ENCODE results near the gene RPL10A.

Gene RPL10A

DNA sequence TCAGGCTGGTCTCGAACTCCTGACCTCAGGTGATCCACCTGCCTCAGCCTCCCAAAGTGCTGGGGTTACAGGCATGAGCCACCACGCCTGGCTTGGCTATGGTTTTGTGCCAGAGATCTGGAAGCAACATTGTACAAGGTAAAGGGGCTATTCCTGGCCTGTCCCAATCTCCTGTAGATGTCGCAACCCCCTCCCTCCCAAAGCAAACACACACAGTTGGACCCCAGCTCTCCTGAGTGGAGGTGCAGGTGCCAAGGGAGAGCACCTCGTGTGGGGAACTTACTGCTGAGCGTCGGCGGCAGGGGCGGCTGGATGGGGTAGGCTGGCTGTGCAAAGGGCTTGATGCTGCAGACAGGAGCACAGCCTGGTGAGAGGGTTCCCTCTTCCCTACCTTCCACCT is 8.8 kb downstream of the RPL10A start:
- no peak for DNase-seq

DNA sequence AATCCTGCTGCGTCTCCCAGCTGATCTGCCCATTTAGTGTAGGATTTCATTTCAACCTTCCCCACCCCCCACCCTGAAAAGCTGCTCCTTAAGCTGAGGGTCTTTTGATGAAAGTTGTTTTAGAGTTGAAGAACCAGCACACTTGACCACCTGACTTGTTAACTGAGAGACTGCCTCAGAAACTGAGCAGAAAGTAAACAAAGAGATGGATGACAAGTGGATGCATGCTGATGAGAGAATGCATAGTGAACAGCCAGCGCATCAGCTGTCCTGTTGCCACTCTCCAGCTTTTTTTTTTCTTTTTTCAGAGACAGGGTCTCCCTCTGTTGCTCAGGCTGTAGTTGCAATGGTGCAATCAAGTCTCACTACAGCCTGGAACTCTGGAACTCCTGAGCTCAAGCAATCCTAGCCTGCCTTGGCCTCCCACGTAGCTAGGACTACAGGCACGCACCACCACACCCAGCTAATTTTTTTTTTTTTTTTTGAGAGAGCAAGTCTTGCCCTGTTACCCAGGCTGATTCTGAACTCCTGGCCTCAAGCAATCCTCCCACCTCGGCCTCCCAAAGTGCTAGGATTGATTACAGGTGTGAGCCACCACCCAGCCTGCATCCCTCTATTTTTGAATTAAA is 9.5 kb downstream of the RPL10A start:
- no peak for DNase-seq

DNA sequence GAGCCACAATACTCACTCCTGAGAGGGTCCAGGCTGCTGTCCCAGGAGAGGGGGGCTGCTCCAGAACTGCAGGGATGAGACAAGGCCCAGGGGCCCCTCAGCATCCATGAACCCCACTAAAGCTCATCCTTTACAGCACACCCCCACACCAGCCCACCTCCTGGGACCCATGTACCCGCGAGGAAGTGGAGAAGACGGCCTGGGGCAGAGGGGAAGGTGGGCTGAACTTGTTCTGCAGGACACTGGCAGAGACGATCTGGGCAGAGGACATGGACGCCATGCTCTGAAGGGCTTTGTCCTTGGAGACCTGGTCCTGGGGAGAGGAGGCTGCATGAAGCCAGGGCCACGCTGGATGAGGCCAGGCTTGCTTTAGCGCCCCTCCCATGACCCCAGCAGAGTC is 10.1 kb downstream of the RPL10A start:
- DNase-seq: no peak

DNA sequence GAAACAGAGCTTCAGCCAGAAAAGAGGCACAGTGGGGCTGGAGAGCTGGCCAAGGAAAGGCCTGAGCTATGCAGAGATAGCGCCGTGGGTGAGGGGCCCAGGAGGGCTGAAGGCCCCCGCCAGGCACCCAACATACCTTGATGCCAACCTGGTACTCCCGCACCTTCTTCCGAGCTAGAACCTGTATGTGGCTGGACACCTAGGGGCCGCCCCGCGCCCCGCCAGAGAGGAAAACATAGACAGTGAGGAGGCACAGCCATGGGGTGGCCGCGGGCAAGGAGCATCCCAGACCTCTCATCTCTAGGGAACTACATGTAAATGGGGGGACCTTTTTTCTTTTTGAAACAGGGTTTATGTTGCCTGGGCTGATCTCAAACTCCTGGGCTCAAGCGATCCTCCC is 12.0 kb downstream of the RPL10A start:
- no peak for DNase-seq

DNA sequence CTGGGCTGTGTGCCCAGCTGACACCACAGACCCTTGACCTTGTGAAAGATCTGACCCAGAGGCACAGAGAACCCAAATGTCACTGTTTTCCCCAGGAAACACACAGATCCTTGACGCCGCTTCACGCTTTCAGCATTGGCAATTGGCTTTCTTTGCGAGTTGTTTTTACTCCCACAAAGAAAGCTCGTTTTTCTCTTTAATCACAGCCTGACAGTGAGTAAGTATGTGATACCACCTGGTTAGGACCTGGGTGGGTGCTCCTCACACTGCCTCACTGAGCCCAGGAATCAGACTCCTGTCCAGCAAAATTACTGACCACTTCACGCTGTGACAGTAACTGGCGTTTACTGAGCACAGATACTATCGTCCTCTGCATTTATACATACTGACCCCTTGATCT is 13.0 kb downstream of the RPL10A start:
- no peak for DNase-seq

DNA sequence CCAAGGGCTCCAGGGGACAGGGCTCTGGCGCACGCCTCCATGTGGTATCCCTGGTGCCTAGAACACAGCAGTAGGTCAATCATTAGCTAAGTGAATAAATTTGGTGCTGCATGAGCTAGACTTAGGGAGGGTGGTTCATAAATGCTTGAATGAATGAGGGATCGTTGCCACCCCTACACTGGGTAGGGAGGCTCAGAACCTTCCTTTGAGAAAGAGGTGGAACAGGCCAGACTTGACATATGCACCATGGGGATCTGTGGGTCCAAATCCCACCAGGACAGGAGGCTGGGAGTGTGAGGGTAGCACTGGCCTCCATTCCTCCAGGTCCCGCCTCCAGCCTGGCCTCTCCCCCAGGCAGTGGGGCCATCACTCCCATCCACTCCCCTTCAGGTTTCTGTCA is 14.9 kb downstream of the RPL10A start:
- no peak for DNase-seq

DNA sequence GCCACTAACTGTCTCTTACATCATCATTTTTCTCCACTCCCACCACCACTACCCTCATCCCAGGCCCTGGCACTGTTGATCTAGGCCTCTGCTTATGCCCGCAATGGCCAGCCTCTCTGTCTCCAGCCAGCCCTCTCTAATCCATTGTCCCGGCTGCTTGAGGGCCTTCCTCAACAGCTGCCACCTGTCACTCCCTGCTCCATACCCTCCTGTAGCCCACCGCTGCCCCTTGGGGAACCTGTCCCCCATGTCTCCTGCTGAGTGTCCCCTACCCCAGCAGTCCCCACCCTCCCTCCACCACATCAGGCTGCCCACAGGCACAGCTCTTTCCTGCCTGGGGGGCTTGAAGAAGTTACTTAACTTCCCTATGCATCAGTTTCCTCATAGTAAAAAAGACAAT is 15.3 kb downstream of the RPL10A start:
- DNase-seq: no peak

DNA sequence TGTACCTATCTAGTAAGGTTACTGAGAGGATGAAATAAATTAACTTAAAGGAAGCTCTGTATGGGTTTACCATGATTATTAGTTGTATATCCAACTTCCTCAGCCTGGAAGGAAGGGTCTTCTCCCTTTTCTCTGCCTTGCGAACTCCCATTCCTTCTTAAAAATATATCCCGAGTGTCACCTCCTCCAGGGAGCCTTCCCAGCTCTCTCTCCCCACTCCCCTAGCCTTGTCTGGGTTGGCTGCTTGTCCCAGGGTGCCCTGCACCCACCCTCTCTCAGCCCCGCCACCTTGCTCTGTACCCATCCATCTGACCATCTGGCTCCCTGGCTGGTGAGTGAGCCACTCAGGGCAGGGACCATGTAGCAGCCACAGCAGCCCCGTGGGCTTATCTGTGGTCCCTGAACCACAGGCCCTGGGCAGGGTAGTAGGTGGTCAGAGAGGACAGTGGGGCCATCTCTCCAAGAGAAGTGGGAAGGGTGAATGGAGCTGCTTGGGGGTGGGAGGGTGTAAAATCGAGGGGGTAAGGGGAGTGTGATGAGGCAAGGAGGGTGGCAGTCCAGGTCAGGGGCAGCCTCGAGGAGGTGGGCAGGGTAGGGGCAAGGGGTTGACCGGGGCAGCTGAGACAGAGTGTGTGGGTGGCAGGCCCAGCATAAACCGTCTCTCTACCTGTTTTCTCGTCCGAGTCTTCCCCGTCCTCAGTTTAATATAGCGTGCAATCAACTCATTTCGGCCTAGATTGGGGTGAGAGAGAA is 15.9 kb downstream of the RPL10A start:
- no peak for DNase-seq

DNA sequence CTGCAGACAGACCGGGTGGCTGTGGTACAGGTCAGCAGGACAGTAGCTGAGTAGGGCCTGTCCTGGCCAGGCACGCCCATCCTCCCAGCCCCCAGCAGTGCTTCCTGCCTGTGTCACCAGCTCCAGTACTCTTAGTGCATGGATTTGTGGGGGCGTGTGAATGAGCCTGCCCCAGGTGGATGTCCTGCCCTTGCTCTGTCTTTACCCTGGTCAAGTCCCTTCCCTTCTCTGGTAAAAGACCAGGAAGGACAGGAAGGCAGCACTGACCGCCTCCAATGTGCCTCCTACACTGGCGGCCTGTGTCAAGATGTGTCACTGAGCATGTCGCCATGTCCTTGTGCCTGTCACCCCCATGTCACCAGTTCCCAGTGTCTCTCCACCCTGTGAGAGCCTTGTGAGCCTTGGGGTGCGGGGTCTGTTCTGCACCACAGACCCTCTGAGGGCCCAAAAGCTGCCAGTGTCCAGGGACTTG is 16.8 kb downstream of the RPL10A start:
- DNase-seq: no peak

DNA sequence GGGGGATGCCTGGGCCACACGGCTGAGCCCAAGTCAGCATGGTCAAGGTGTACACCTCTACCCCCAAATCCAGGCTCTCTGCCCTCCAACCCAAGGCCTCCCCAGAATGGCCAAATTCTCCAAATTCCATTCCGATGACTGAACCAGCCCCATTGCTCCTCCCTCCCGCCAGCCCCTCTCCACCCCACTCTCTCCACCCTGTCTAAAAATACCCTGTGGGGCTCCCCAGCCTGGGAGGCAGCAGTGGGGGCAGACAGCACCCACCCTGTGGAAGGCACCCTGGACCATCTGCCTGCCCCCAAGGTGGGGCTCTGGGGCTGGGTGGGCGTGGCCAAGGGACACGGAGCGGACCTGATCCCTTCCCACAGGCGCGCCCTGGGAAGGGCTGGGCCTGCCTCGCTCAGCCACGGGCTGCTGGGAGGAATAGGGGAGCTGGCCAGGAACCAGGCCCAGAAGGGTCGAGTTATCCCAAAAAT is 17.2 kb downstream of the RPL10A start:
- DNase-seq: no peak

DNA sequence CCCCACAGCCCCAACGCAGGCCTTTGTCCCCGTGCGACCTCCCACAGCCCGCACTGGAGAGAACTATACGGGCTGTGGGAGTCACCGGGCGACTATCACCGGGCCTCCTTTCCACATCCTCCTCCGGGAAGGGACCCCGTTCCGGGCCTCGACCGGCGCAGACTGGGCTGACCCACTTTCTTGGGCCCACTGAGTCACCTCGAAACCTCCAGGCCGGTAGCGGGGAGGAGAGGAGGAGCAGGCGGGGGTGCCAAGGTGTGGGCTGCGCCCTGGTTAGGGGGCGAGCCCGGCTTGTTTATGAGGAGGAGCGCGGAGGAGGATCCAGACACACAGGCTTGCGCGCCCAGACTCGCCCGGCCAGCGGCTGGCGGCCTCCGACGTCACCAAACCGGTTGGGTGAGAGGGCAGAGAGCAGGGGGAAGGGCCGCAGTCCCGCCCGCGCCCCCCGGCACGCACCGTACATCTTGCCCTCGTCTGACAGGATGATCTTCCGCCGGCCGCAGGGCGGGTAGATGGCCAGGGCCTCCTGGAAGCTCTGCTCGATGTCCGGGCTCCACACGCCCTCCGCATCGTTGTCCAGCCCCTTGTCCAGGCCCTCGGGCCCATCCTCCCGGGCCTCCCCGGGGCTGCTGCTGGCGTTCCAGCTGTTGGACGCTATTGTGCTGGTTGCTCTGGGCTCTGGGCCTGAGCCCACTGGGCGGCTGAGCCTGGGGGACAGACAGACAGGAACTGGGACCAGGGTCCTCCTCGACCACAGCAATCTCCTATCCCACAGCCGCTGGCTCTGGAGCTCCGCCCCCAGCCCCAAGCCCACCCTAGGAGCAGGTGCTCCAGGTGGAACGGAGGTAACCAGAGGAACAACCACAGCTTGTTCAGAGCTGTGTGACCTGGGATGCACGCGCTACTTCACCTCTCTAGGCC is 18.1 kb downstream of the RPL10A start:
- DNase-seq: no peak

DNA sequence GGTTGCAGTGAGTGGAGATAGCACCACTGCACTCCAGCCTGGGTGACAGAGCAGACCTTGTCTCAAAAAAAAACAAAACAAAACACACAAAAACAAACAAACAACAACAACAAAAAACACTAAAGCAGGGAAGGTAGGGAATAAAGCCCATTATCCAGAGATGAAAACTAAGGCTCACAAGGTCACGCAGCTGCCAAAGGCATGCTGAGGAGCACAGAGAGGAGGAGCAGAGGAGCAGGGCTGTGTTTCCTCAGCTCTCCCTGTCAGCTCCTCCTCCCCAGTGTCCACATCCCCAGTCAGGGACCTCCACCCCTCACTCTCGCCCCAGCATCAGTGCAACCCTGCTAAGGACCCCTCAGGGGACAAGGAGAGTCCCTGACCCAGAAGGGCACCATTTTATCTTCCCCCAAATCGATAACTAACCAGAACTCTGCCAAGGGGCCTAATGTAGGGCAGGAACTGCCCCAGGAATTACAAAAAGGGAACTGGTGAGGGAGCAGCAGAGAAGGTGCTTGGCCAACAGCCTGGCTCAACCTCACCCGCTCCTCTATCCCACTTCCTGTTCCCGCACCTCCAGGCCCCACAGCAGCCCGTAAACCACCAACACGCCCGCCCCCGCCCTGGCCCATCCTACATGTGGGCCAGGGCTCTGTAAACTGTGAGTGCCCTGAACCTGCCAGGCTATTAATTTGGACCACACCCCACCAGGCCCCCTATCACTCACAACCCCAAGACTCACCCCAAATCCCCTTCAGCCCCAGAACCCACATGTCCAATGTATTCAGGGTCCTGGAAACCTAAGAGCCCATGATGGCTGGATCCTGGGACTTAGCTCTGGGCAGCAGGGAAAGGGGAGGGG is 19.7 kb downstream of the RPL10A start:
- DNase-seq: no peak

DNA sequence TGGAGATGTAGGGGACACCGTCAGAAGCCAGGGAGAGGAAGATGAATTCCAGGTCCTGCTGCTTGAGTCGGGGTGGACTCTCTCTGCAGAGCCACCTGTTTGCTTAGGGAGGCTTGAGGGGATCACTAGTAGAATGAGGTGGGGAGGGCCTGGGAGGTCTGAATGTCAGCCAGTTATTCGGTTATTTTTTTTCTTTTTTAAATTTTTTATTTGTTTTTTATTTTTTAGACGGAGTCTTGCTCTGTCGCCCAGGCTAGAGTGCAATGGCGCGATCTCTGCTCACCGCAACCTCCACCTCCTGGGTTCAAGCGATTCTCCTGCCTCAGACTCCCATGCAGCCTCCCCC is 20.3 kb downstream of the RPL10A start:
- DNase-seq: no peak

DNA sequence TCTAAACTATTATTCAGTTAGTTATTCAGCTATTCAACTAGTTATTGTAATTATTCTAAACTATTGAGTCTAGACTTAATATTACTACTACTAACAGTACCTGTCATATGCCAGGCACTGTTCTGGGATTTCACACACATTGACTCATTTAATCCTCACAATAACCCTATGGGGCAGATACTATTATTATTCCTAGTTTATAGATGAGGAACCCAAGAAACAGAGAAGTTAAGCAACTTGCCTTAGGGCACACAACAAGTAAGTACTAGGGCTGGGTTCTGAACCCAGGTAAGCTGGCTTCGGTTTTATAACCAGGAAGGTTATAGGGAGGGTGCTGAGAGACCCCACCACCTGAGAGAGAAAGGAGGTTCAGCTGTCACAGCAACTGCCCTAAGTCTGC is 20.9 kb downstream of the RPL10A start:
- no peak for DNase-seq

DNA sequence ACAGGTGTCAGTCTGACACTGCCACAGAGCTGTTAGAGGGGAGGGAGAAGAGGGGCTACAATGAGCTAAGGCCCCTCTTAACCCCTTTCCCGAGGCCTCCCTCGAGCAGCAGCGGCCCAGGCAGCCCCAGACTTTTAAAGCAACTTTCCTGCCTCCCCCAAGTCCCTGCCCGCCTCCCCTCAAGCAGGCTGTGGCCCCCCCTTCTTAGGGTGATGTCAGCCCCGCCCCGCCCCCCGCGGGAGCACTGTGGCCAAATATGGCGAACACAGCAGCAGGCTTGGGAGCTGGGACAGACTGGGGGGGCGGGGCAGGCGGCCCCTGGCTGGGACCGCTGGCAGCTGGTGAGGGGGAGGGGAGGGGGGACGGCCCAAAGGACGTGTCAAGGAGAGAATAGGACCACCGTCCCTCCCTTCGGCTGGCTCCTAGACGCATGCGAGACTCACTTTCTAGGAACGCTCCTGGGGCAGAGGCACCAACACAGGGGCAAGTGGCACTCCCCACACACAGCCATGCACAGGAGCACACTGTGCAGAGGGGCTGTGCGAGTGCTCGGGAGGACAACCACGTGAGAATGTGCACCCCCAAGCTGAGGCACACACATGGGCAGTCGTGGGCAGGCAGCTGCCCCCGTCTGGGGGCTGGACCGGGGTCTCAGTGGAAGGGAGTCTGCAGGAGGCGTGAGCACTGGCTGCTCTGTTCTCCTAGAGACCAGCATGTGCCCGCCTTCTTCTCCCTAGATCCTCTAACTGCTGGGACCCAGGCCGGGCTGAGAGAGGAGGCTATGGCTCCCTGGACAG is 22.0 kb downstream of the RPL10A start:
- no peak for DNase-seq

DNA sequence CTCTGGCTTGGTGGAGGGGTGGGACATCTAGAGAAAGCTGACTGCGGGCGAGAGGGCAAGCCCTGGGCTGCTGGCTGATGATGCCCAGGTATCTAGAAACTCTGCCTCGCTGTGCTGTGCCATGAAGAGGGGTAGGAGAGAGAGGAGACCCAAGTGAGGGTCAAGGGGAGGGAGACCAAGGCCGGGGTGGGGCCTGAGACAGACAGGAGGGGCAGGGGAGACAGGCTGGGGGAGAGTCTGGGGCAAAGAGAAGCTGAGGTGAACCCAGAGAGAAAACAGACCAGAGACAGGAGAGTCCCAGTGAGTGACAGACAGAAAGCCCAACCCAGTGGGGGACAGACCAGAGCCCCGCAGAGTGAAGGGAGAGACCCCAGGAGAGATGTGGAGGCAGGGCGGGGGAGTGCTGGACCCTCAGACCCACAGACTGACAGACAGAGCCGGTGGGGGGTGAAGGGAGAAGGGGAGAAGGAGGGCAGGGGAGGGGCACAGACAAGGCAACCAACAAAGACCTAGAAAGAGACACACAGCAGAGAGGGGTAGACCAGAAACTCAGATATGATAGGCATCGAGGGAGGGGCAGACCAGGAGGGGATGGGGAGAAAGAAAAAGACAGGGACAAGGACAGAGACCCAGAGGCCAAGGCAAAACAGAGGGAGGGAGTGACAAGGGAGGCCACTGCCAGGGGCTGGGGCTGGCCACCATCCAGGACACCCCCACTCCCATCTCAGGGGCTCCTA is 22.8 kb downstream of the RPL10A start:
- no peak for DNase-seq

DNA sequence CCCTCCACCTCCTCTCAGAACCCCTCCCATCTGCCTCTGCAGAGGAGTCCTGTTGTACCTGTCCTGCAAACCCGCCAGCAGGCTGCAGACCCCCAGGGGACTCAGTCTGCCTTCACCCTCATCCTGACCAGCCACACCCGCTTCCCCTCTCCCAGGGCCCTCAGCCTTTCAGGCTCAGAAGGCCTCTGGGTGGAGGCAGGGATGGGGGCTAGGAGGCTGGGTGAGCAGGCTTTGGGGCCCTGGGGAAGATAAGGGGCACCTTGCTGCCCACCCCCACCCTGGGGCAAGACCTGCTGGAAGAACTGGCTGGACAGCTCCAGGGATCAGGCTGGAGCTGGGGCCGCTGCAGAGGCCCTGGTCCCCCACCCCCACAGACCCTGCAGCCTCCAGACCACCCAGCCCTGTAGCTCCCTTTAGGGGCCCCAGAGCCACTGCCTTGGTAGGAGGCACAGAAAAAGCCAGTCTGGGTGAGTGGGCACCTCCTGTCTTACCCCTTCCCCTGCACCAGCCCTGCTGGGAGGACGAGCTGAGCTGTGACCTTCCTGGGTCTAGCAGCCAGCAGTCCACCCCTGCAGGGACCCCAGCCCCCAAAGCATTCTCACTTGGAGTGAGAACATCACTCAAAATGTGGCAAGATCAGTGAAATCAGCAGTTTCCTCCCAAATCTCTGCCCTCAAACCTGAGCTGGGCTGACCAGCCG is 23.5 kb downstream of the RPL10A start:
- no peak for DNase-seq

DNA sequence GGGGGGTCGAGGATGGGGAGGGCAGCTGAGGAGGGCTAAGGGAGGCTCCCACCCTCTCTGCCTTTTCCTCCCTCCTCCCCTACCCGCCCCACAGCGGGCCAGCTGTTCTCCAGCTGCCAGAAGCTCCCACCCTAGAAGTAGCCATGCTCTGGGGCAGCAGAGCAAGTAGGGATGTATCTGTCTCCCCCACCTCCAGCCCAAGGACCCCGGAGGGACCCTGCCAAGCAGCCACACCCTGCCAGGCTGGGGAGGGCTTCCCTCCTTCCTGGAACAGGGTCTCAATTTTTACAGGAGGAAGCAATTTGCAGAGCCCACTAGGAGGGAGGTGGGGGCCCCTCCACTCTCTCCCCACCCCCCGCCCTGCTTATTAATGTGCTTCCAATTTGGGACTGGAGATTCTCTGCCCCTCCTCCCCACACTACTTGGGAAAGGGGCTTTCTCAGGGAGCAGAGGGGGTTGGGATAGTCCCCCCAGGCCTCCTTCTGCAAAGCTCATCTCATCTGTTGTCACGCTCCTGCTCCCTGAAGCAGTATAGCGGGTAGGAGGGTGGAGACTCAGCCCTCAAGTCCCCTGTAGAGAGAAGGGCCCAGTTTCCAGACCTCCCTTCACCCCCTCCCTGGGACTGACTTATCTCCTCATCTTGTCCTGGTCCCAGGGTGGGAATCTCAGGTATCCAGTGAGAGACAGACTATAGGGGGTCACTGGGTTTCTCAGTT is 24.2 kb downstream of the RPL10A start:
- no peak for DNase-seq

DNA sequence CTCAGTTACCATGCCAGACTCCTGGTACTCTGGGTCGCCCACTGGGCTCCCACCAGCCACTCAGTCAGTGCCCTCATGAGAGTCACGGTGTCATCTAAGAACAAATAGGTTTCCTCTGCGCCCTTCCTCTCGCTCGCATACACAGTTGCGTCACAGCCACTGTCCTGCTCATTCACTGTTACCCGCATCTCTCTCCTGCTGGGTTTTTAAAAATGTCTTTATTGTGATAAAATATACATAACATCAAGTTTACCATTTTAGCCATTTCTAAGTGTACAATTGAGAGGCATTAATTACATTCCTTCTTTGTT is 24.7 kb downstream of the RPL10A start:
- DNase-seq: no peak

Data from NCI-H2029 treated with DMSO at 0.1 percent for 48 hours (cell line).